ENCODE measurements around the gene SAMD4A.

The SAMD4A gene

DNA sequence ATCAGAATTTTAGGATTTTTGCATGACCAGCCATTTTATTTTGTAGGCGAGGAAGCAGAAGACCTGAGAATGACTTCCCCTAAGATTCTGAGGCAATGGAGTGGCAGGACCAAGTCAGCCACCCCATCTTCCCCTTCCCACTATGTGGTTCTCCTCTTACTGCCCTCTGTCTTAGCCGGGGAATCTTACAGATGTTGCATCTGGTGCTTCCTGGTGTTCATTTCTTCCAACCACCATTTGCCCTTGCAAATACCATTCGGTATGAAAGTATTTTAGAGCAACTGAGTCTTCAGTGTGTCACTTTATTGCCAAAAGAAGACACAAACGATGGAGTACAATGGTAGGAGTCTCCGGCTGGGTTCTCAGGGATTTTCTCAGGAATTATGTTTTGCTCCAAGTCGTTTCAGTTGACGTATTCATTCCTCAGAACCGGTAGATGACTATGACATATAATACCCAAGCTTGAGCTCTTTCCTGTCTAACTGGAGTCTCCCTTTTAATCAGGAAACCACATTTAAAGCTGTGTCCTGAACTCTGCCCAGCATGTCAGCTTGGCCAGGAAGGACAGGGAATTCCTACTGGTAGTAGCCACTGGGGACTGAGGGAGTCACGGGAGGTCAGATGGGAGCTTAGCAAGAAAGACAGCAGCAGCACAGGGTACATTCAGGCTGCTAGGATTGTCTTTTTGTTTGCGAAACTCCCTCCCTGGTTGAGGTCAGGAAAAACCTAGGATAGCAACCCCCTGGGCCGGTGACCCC, 87.0 kb downstream of the SAMD4A start:
- Histone ChIP-seq H3K36me3 (no peaks in the 10 kb centered on the region), H3K27ac (no peak overlapping the region), H3K4me3 (ENCODE audit: low read depth in 1 of 2, low read length in 1 of 2) (no peak overlapping the region), H3K9me3 (no peaks in the 10 kb centered on the region), H3K4me1 (ENCODE audit: control insufficient read depth in 1 of 2, insufficient read depth in 1 of 2, low read depth in 1 of 2, low read length in 1 of 2) (no peaks in the 10 kb centered on the region), H3K27me3 (peaks cover 13% of the 10 kb centered on the region)
- no peak for TF ChIP-seq CTCF (IDR thresholded peaks at IDR 0.05)

DNA sequence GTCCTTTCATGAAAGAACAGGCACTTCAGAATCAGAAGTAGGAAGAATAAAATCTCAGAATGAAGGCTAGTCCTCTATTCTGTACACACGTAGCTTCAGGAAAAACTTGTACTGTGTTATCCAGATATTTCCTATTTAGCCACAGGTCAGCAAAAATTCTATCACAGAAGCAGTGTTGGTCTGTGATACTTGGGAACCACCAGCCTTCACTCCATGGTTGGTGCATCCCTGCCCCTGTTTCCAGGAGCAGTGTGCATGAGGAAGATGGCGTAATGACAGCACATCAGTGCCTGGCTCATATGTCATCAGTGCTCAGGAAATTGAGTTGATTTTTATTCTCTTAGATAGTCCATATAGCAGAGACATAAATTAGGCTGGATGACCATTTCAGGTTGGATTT, 87.7 kb downstream of the SAMD4A start:
- peaks cover 10% of the 10 kb centered on the region for H3K27me3 ChIP-seq
- no peak overlapping the region for H3K4me3 ChIP-seq (ENCODE audit: low read depth in 1 of 2, low read length in 1 of 2)
- no peaks in the 10 kb centered on the region for H3K4me1 ChIP-seq (ENCODE audit: control insufficient read depth in 1 of 2, insufficient read depth in 1 of 2, low read depth in 1 of 2, low read length in 1 of 2)
- no peaks in the 10 kb centered on the region for H3K36me3 ChIP-seq
- no peaks in the 10 kb centered on the region for H3K9me3 ChIP-seq
- H3K27ac ChIP-seq = no peak overlapping the region
- no peak for TF ChIP-seq CTCF (IDR thresholded peaks at IDR 0.05)

- H3K36me3 ChIP-seq = no peaks in the 10 kb centered on the region
- H3K27ac ChIP-seq = no peak overlapping the region
- TF ChIP-seq CTCF (IDR thresholded peaks at IDR 0.05) = no peak
Measured at GRCh38 chr14:54658836-54659235, 91.9 kb downstream of the SAMD4A start.

GRCh38 chr14:54659365-54659764, 92.4 kb downstream of the SAMD4A start:
- Histone ChIP-seq H3K4me3 (ENCODE audit: low read depth in 1 of 2, low read length in 1 of 2) (no peak overlapping the region), H3K36me3 (no peaks in the 10 kb centered on the region), H3K9me3 (no peaks in the 10 kb centered on the region), H3K27ac (no peak overlapping the region), H3K27me3 (peaks cover 7% of the 10 kb centered on the region), H3K4me1 (ENCODE audit: control insufficient read depth in 1 of 2, insufficient read depth in 1 of 2, low read depth in 1 of 2, low read length in 1 of 2) (no peaks in the 10 kb centered on the region)
- TF ChIP-seq CTCF (IDR thresholded peaks at IDR 0.05) = no peak

More at GRCh38 chr14:54658836-54659235, 91.9 kb downstream of the SAMD4A start:
- peaks cover 7% of the 10 kb centered on the region for H3K27me3 ChIP-seq
- H3K4me1 ChIP-seq (ENCODE audit: control insufficient read depth in 1 of 2, insufficient read depth in 1 of 2, low read depth in 1 of 2, low read length in 1 of 2) = no peaks in the 10 kb centered on the region
- H3K9me3 ChIP-seq = no peaks in the 10 kb centered on the region
- H3K4me3 ChIP-seq (ENCODE audit: low read depth in 1 of 2, low read length in 1 of 2) = no peak overlapping the region

- Histone ChIP-seq H3K9me3 (no peaks in the 10 kb centered on the region), H3K36me3 (no peaks in the 10 kb centered on the region), H3K27me3 (peaks cover 7% of the 10 kb centered on the region), H3K27ac (no peak overlapping the region), H3K4me1 (ENCODE audit: control insufficient read depth in 1 of 2, insufficient read depth in 1 of 2, low read depth in 1 of 2, low read length in 1 of 2) (no peaks in the 10 kb centered on the region), H3K4me3 (ENCODE audit: low read depth in 1 of 2, low read length in 1 of 2) (no peak overlapping the region)
- no peak for TF ChIP-seq CTCF (IDR thresholded peaks at IDR 0.05)
Measured at GRCh38 chr14:54660604-54661111, 93.7 kb downstream of the SAMD4A start.
